ENCODE results near the gene MAPK11.

The MAPK11 gene

DNA sequence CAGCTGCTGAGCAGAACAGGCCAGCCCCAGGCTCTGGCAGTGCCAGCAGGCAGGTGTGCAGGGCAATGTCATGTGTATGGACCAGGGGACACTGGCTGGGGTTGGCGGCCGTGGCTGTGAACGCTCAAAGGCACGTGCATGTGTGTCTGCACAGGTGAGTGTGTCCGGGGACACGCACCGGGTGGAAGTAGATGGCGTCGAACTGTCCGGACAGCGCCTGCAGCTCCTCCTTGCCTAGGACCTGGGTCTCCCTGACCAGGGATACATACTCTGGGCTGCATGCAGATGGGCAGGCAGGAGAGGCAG, 20.0 kb downstream of the MAPK11 start:
- DNase-seq (ENCODE audit: low spot score) = no peak

DNA sequence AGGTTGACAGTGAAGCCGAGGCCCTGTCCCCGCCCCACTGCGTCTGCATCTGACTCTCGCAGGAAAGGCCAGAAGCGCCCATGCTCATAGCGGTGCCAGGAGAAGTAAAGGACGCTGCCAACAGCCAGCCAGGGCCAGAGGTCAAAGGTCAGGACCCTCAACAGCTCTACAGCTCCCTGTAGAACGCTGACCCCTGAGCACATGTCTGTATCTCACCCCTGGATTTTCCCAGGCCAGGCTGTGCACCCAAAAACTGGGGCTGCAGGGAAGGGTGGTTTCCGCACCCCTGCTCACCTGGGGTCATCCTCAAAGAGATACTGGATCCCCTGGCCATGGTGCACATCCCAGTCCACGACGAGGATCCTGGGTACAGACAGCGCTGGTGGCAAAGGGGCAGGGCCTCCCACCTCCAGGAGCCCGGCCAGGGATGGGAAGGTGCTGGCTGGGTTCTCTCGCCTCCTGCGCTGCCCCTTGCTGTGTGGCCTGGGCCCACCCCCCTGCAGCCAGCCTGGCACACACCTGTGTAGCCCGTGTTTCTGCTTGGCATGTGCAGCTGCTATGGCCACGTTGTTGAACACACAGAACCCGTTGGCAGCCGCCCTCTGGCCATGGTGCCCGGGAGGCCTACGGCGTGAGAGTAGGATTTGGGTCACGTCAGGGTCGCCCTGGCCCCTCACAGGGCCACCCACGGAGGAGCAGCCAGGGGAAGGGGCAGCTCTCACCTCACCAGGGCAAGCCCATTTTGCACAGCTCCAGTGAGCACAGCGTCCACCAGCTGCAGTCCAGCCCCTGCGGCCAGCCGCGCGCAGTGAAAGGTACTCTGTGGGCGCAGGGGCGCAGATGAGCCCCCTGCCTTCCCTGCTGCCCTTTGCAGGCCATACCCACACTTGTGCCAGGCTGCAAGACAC, 20.6 kb downstream of the MAPK11 start:
- DNase-seq (ENCODE audit: low spot score) = no peak

DNA sequence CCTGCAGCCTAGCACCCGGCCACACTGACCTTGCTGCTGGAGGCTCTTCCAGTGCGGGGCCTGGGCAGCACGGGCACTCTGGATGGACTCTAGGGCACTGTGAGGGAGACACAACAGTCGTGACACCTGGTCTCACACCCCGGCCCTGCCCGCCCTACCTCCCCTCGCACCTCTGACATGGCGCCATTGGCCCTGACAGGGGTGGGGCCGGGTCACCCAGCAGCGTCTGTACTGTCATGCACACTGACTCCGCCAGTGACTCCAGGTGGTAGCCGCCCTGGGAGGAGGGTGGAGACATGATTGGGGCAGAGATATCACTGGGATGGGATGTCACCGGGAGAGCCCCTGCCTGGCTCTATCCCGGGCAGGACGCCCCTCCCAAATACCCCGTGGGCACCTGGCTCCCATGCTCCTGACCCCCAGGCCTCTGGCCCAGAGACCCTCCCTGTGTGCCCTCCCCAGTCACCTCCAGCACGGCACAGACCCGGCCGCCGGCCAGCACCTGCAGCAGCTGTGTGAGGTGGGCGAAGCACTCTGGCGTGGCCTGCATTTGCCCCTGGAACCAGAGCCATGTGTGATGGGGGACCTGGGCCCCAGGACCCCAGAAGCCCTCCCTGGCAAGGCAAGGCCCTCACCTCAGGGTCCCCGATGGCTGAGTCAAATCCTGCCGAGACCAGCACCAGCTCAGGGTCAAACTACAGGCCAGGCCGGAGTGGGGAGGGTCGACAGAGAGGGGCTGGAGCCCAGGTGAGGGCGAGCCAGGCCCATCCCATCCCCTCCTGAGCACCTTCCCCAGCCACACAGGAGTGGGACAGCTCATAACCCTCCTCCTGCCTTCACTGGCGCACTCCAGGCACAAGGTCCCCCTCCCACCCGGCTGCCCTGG, 21.7 kb downstream of the MAPK11 start:
- no peak for DNase-seq (ENCODE audit: low spot score)

DNA sequence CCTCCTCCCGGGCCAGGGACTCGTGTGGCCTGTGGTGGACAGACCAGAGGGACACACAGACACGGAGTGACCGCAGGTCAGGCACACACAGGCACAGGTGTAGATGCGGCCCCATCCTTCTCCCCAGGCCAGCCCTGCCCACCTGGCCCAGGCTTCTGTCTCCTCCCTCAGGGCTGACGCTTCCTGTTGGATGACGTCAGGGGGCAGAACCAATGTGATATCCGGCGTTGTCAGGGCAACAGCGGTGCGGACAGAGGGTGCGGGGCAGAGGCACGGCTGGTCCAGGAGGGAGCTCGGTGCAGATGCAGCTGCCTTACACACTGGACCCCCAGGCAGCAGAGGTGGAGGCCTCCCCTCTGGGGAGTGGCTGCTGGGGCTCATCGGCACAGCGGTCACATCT, 22.4 kb downstream of the MAPK11 start:
- DNase-seq (ENCODE audit: low spot score) = peak; percentile 86

DNA sequence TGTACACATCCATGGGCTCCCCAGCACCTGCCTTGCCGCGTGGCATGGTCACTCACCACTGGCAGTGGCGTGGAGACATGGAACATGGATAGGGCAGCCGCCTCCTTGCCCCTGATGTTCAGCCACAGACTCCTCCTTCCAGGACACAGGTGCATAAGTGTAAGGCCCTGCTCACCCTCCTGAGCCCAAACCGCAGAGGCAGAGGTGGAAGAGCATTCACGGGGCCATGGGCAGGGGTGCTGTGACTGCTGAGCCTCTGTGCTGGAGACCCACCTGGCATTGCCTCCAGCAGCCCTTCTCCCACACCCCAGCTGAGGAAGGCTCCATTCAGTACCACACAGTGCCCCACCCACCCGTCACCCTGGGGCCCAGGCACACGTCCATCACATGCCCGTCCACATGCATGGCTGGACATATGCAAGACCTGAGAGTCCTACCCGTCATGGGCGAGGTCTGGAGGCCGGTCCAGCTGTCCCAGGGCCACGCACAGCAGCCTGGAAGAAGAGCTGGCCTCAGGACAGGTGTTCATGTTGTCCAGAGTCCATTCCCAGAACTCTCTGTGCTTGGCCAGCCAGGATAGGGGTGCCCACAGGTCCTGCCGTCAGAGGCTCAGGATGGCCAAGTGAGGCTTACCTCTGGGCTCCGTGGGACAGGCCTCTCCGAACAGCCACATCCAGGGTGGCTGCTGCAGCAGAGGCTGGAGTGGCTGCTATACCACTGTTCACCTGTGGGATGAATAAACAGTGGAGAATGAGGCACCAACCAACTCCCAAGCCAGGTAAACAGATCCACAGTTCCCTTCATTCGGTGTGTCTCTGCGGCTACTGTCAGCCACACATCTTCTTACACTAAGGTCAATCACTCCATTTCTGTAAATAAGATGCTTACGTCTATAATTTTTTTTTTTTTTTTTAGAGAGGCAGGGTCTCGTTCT, 23.7 kb downstream of the MAPK11 start:
- no peak for DNase-seq (ENCODE audit: low spot score)

DNA sequence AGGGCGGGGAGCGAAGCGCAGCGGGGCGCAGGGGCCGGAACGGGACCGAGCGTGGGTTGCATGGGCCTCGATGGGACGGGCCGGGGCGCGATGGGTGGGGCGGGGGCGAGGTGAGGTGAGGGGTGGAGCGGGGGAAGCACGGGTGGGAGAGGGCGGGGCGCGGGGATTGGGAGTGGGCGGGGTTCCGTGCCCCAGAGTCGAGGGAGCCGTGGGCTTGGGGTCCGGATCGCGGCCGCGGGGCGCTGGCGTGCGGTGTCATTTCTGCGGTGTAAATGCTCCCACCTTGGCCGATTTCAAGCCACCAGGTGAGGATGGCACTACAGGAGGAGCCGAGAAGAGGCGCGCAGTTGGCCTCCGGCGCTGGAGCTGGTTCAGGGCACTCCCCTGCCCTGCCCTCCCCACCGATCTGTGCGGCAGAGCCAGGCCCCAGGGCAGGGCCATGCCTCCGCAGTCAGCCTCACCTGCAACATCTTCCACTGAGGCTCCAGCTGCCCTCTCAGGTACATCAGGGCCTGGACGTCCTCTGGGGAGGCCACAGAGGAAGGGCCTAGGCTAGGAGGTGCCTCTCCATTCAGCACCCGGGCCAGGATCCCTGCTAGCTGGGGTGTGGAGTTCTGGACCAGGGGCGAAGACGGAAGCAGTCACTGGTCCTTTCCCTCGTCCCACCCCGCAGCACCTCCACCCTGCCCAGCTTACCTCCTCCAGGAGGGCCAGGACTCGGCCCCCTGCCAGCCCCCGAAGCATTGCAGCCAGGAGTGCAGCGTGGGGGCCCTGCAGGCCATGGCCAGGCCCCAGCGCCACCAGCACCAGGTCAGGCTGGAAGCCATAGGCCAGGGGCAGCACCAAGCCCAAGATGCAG, 24.7 kb downstream of the MAPK11 start:
- DNase-seq (ENCODE audit: low spot score) = no peak

DNA sequence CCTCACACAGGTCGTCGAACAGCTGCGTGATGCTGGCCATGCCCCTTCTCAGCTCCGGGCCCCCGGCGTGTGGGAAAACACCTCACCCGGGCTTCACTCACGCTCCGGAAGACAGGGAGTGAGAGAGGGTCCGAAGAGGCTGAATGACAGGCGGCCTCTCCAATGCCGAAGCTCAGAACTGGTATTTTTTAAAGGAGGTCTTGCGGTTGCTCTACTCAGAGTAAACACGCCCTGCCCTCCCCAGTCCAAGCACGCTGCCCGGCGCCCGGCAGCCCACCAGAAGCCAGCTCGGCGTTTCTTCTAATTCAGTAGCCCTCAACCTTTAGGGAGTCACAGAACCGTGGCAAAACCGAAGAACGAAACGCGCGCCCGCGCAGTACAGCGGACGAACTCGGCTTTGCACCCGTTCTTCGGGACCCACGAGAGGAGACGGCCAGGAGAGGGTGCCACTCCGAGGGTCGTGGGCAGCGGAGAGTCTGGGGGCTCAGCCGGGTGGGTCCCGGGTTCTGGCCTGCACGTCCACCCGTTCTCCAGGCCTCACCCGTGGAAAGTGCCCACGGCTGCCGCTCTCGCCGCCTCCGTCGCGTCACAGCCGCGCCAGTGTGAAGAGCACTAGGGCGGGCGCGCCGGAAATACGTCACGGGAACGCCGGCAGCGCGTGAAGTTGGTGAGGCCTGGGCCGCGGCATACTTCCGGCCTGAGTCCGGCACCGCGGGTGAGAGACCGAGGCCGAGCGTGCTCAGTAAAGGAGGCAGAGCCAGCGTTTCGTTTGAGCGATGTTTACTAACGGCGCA, 25.6 kb downstream of the MAPK11 start, which contains the start of gene TUBGCP6:
Gene TUBGCP6, minus strand, starts transcription at position 604 of the 794 bp plus-strand sequence. Its CDS starts 564 bp downstream, at position 40.
- peak; percentile 92 for DNase-seq (ENCODE audit: low spot score)

DNA sequence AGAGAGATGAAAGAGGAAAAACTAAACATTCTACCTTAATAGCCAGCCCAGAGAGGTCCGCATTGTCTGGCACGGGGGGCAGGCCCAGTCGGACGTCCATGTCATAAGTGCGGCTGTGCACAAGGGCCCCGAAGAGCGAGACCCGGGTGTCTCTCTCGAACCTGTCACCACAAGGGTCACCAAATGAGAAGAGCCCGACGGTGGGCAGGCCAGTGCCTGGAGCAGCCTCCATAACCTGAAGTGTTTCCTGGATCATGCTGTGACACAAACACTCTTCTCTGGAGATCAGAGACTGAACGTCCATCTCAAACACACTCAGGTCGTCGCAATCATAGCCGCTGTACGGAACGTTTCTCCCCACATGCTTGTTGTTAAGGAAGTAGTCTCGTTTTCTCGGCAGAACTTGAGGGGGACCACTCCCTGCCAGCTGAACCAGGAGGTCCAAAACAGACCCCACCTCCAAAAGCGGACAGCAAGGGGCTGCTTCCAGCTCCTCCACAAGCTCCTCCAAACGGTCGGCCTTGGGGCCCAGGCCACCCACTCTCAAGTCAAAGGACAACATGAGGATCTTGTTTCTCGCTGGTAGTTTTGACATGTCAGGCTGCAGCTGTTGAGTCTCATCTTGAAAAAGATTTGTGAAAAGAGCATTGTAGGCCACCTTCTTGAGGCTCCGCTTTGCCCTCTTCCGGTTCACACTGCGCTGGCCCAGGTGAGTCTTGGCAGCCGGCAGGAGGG, 26.3 kb downstream of the MAPK11 start:
- DNase-seq (ENCODE audit: low spot score) = no peak

DNA sequence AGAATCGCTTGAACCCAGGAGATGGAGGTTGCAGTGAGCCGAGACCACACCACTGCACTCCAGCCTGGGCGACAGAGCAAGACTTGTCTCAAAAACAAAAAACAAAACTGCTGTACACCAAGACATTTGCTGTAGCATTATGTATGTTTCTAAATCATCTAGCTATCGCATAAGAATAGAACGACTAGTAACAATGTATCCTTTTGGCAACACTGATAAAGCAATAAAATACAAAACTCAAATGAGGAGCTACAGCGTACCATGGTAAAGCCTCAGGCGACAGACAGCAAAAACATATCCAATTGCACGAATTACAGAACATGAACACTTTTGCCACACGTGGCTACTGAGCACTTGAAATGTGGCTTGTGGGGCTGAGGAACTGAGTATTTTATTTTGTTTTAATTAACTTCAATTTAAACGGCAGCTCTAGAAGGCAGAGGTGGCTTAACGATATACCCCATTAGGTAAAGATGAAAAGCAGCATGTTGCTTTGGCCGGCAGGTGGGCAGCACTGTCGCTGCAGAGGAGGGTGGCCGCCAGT, 27.7 kb downstream of the MAPK11 start:
- DNase-seq (ENCODE audit: low spot score) = no peak

DNA sequence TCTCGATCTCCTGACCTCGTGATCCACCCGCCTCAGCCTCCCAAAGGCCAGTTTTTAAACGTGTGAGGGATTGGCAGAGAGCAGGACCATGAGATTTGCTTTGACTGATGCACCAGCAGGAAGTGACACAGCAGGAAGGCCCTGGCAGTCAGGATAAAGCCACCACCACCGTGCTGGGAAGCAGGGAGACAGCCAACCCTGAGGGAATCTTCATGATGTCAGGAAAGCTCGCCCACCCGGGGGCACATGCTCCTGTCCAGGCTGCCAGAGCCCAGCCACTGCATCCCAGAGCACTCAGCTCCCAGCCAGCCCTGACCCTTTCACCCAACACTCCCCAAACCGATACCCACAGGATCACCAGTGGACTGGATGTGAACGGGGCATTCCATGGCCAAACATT, 31.4 kb downstream of the MAPK11 start:
- no peak for DNase-seq (ENCODE audit: low spot score)

DNA sequence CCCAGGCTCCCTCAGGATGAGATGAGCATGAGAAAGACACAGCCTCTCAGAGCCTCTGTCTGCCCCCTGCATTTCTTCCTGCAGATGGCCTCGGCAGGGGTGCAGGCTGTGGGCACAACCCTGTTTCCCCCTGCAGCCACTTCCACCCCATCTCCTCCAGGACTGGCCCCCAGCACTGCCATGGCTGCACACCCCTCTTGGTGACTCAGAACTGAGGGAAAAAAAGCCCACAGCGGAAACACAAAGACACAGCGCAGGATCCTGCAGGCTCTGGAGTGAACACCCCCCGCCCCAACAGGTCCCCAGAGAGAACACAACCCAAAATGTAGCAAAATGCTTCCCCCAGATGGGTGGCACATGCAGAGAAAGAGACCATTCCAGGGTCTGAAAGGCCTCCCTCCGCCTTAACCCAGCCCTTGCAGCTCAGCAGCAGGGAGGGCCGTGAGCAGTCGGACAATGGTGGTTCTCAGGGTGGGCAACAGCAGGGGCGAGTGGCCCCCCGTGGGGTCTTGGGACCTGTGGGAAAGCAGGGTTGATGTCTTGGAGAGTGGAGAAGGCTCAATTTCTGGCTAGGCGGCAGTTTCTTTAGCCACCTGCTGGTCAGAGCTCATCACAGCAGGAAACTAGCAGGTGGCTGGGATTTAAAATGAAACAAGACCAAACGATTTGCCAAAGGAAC, 33.3 kb downstream of the MAPK11 start:
- DNase-seq (ENCODE audit: low spot score) = no peak

DNA sequence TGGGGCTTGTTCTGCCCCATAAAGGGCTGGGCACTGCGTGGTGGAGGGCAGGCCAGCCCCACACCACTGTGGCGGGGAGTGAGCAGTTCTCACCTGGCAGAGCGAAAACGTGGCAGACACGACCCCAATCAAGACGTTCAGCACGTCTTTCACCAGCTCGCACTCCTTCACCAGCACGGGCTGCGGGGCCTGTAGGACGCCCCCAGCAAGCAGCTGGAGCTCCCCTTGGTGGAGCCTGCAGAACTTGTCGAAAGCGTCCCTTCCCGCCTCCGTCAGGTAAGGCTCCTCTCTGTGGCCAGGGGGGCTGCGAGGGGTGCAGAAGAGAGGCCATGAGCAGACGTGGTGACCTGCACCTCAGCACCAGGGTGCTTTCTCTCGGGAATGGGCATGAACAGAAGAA, 37.0 kb downstream of the MAPK11 start:
- DNase-seq (ENCODE audit: low spot score) = no peak

DNA sequence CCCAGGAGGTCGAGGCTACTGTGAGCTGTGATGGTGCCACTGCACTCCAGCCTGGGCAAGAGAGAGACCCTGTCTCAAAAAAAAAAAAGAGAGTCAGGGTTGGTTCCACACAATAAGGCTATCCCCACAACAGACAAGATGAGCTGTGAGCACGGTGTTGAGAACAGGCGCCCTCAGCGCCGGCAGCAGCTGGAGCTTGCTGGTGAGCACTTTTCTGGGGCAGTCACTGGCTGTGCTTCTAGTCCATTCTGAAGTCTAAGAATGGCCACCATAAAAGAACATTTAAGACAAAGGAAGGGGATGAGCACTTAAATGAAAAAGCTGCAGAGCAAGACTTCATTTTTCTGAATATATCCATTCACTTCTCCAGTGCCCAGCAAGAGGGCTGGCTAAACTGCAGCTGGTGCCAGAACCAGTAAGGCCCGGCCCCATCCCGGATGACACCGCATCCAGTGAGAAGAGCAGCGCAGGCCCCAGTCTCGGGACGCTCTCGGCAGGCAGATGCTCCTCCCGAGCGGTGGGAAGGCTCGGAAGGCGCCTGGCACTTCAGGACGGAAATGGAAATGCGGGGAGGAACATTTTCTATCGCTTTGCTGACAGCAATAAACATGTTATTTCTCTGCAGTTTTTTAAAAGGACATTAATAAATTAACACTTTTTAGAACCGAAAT, 37.6 kb downstream of the MAPK11 start:
- DNase-seq (ENCODE audit: low spot score) = no peak

DNA sequence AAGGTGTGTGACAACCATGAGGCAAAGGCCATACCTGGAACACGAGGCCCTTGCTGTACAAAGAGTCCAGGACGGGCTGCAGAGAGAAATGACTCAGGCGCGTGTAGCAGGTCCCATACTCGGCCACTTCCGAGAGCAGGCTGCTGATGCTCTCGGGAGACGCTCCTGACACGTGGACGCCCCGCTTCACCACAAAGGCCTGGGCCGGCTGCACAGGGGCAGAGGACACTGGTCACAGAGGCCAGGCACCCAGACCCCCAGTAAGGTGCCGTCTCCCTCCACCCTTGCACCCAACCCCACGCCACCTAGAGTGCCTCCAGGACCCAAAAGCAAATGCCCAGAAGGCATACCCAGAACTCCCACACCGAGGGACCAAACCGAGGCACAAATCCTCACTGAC, 40.8 kb downstream of the MAPK11 start:
- no peak for DNase-seq (ENCODE audit: low spot score)

DNA sequence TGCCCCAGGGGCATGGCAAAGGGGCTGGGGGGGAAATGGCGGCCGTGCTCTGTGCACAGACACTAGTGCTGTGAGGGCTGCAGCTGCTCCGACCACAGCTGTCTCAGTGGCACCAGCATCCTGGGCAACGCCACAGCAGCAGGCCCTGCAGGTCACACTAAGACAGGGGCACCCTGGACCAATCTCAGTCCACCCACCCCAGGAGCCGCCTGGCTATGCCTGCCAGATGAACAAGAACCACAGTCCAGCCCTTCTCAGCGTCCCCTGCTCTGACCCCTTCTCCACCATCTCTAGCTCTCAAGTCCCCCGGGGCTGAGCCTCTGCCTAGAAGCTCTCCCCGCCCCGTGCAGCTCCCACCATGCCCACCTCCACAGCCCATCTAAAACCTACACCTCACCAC, 41.8 kb downstream of the MAPK11 start:
- no peak for DNase-seq (ENCODE audit: low spot score)

DNA sequence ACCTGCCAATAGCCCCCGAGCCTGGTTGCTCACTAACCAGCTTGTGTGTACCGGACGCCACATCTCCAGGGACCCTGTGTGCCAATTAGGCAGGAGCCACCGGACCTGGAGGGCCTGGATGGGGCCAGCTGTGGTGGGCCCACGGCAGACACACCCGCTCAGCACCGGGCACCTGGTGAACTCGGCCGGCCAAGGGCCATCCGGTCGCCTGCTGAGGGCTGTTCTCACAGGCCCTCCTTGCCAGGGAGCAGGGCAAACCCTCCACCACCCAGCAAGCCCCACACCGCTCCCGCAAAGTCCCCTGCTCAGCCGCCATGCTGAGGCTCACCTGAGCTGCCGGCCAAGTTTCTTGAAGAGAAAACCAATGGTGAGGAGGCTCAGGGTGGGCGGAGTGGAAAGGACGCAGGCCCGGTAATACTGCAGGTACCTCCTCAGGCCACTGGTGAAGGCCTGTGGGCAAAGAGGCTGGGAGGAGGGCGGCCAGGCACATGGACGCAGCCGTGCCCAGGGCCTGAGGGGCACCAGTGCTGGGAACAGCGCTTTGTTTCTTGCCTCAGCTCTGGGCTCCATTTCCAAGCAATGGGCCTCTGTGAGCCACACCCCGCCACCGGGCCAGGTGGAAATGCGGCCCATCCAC, 42.5 kb downstream of the MAPK11 start:
- DNase-seq (ENCODE audit: low spot score) = no peak

DNA sequence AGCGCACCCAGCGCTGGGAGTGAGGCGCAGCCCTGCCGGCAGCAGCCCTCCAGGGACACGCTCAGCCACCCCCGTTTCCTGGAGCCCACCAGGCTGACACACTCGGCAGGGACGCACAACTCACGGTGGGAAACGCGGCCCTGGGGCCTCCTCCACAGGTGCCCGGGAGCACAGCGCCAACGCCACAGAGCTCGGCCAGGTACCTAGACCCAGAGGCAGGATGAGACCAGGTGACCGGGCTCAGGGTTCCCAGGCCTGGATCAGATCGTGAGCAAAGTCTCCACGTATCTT, 43.4 kb downstream of the MAPK11 start:
- no peak for DNase-seq (ENCODE audit: low spot score)

Data from SK-N-DZ (cell line).